GM21825 (cell line): ENCODE measurements around the gene PSMG2.
"Not testable (repeated sequence)": the region's sequence is repeated elsewhere in the genome, so short reads cannot be mapped to it uniquely, and the experiment has no call there.

Experiments
- ATAC-seq: cut with Tn5 transposase; IDR thresholded peaks from one replicate; pipeline ENCODE4 v1.9.1; 2021; ENCODE audit warnings: mild to moderate bottlenecking, moderate library complexity; ENCODE audit not compliant: unreplicated experiment

Gene PSMG2

DNA sequence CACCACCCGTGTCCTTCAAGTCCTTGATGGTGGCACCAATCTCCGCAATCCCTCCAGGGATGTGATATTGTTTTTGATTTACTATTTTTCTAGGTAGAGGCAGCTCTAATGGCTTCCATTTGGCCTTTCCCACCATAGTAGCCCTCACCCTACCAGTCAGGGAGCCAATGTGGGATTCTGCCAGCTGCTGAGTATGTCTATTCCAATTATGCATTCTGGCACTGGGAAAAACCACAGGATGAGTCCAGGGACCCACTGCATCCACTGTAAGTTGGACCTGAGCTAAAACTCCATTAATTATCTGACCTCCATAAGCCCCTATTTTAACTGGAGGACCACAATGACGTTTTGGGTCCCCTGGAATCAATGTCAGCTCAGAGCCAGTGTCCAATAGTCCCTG lies 55.7 kb downstream of the PSMG2 start:
- not testable (repeated sequence) for ATAC-seq

DNA sequence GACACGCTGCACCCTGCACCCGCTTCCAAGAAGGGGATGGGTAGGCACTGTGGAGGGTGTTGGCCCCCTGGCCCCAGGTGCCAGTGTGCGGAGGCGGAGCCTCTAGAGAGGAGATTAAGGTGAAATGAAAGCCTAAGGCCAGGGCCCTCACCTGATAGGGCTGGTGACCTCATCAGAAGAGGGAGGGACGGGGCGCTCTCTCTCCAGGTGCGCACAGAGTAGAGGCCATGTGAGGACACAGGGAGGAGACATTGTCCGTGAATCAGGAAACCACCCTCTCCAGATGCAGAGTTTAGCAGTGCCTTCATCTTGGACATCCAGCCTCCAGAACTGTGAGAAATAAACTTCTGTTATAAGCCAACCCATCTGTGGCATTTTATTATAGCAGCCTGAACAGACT lies 62.3 kb downstream of the PSMG2 start:
- ATAC-seq = no peak

DNA sequence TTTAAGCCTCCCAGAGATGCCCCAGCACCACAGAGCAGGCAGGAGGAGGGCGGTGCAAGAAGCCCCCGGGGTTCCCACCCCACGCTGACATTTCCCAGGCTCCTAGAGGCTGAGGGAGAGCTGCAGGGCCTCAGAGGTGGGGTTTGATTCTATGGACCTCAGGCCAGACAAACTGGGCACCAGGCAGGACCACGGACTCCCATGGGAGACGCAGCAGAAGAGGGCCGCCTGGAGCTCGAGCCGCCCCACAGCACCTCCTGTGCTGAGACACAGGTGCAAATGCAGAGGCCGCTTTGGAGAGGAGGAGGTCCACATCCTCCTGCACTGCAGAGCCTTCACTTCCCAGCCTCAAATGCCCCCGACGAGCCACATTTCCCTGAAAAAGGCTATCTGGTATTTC lies 62.7 kb downstream of the PSMG2 start:
- ATAC-seq = no peak

DNA sequence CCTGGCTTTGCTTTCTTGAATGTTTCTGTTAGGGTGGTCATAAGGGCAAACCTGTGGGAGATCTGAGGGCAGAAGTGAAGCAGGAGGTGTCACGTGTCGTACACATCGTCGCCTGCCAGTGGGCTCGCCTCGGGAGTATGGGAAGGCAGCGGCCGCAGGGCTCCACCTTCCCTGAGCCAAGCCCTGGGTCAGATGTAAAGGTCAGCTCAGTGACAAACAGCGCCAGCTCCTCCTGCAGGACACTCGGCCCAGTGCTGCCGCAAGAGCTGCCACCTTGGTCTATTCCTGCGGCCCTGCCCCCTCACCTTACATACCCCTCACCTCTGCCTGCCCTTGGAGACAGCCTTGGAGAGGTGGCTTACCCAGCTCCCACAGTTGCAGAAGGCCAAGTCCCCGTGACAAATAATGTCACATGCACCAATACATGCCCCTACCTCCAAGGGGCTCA lies 64.2 kb downstream of the PSMG2 start:
- ATAC-seq = no peak

GRCh38 chr18:12767580-12768155 lies 64.8 kb downstream of the PSMG2 start:
- no peak for ATAC-seq

- no peak for ATAC-seq
These were observed 65.8 kb downstream of the PSMG2 start for GRCh38 chr18:12768625-12769024.

DNA sequence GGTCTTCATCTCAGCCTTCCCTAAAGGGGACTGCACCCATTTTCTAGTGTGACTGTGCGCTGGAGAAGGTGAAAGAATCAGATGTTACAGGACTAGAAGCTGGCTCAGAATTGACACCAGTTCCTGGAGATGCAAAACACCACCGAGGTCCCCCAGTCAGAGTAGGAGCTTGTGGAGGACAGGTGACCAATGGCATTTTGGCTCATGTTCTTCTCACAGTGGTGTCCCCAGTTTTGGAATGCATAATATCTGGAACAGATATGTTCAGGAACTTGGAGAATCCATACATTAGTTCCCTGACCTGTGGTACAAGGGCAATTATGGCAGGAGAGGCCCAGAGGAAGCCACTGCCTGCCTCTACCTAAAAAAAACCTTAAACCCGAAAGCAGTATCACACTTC lies 66.3 kb downstream of the PSMG2 start:
- no peak for ATAC-seq

DNA sequence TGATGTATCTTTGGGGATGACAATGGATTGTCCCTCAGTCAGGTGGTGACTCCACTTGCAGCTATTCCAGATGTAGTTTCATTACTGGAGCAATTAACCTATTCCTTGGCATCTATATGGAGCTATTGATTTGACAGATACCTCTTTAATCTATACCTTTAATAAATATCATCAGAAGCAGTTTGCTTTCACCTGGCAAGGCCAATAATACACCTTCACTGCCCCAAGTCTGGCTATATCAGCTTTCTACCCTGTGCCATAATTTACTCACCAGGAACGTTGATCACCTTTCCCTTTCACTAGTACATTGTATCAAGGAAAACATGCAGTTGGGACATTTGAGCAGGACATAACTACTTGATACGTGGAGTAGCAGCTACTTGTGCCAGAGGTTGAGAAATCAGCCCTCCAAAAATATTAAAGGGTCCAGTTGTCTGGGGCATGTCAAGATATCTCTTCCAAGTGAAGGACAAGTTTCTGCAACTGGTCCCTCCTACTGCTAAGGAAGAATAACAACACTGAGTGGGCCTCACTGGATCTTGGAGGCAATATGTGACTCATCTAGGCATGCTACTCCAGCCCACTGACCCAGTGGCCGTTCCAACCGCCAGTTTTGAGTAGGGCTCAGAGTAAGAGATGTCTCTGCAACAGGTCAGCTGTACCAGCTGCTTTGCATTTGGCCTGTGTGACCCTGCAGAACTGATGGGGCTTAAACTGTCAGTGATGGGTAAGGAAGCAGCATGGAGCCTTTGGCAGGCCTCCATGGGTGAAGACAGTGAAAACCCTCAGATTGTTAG lies 67.0 kb downstream of the PSMG2 start:
- ATAC-seq = no peak

DNA sequence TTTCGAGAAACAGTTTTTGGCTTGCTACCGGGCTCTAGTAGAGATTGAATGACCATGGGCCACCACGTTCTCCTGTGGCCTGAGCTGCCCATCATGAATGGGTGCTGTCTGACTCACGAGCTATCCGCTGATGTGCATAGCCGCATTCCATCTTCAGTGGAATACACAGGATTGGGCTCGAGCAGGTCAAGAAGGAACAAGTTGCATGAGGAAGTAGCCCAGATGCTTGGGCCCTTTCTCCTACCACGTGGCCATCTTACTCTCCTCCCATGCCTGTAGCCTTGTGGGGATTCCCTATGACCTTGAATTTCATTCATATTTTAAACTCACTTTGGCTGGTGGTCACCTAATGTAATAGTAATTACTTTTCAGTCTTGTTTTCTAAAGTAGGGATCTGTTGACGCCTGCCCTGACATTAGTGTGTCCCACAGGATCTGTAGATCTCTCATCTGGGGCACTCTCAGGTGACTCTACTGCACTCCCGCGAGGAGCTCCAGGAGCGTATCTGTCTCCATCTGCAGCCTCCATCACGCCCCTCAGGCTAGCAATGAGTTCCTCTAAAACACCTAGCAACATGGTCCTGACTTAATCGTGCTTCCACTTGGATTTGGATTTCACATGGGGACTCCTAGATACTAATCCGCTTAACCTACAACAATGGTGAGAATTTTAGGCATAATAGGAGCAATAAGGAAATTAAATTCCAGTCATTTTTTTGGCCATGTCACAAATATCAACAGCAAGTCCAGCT lies 67.8 kb downstream of the PSMG2 start:
- no peak for ATAC-seq

DNA sequence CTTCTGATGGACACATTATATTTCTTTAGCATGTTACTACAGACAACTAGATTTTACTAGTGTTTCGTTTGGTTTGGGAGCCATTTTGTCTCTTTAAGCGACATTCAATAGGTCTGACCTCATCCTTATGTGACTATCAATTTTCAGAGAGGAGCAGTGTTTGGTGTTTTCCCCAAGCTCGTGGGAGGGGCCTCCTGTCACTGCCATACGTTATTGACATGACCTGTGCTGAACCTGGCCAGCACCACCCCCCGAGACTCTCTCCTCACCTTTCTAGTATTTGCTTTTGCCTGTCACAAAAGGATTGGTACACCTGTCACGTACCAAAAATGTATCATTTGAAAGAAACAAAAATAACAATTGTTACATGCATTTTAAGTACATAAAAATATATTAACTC lies 69.3 kb downstream of the PSMG2 start:
- no peak for ATAC-seq

DNA sequence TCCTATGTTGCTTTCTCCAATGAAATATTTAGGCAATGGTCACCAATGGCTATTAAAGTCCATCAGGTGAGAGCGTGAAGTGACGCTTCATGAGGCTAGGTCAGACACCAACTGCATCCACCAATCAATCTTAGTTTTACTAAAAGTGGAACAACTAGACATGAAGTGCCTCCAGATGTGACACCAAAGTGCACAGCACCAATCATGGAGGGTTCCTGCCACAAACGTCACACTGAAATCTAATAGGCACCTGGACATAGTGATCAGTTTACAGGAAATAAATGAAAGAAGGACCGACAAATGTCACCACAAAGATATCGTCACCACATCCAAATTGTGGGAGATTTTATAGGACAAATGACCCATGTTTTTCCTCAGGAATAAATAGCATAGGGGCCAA lies 70.5 kb downstream of the PSMG2 start:
- no peak for ATAC-seq

GRCh38 chr18:12774982-12775381 lies 72.1 kb downstream of the PSMG2 start:
- no peak for ATAC-seq
